ENCODE data around the gene WDR43. TPM values are rescaled to one million over a fixed set of nuclear protein-coding genes. Genes with fewer than 3 reads are reported as not detected.

WDR43 gene
- total RNA-seq, 1 experiment from 2014 or later, result 134 TPM

DNA sequence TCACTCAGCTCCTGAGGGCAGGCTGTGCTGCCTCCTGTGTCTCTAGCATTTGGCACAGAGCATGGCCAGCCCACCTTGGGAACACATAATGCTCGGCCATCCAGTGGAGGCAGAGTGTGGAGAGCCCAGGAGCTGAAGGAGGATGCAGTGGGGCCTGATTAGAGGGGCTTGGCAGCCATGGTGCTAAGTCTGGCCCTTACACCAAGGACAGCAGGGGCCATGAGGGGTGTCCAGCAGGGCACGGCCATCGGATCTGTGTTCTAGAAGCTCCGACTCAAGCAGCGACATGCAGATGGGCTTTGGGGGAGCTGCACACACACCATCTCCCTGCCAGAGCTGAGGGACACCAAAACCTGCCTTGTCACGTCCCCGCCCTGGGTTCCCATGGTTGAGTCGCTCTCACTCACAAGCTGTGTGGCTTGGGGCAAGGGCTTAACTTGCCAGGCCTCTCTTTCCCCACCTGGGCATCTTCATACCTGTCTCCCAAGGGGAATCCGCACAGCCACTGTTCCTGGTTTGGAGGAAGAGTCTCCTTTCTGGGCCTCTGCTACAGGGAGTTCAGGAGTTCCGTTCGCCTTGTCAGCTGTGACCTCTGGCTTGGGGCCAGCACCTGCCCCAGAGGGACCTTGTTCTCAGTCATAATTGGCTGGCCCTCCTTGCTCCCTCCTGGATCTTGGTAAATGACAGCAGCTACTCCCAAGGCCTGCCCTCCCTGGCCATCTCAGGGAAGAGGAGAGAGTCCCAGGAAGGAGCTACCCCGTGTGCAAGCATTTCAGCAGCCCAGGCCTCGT is 85.3 kb downstream of the WDR43 start:
- Histone ChIP-seq H3K79me2 (ENCODE audit: low read length) (no peaks in the 10 kb centered on the region), H3F3A (ENCODE audit: low read length, unreplicated experiment) (no peaks in the 10 kb centered on the region), H3K9ac (ENCODE audit: low read length) (no peak overlapping the region), H3K9me3 (ENCODE audit: low read length) (no peaks in the 10 kb centered on the region), H3K27ac (ENCODE audit: low read length) (no peak overlapping the region), H3K4me3 (ENCODE audit: low read length) (no peak overlapping the region), H3K9me2 (replicated peaks; ENCODE audit: low read length) (no peaks in the 10 kb centered on the region), H3K27me3 (ENCODE audit: low read length) (no peaks in the 10 kb centered on the region), H2AFZ (ENCODE audit: low read length) (no peak overlapping the region), H3K4me2 (ENCODE audit: low read length) (peak overlapping the region; percentile 10; the same call in 1 of the 2 replicates), H3K36me3 (ENCODE audit: low read depth, low read length) (no peaks in the 10 kb centered on the region), H4K20me1 (ENCODE audit: low read length) (no peaks in the 10 kb centered on the region), H3K4me1 (ENCODE audit: insufficient read depth, low read length) (peaks cover 23% of the 10 kb centered on the region)
- DNase-seq (peak; percentile 60), ATAC-seq (no peak)
- CTCF ChIA-PET, result no interaction called here
- TF ChIP-seq EZH2 (IDR thresholded peaks at IDR 0.05; ENCODE audit: low read length, unreplicated experiment) (no peak), CTCF (conservative IDR thresholded peaks at IDR 0.05; ENCODE audit: low read depth, low read length) (no peak), EZH2phosphoT487 (IDR thresholded peaks at IDR 0.05; ENCODE audit: borderline replicate concordance, low read length) (no peak)
- POLR2A ChIA-PET (ENCODE audit: unreplicated experiment), result no interaction called here
- BruUV-seq (replicated peaks), result no TSS peak
- intact Hi-C loops (cut with micrococcal nuclease), result no loop called here

DNA sequence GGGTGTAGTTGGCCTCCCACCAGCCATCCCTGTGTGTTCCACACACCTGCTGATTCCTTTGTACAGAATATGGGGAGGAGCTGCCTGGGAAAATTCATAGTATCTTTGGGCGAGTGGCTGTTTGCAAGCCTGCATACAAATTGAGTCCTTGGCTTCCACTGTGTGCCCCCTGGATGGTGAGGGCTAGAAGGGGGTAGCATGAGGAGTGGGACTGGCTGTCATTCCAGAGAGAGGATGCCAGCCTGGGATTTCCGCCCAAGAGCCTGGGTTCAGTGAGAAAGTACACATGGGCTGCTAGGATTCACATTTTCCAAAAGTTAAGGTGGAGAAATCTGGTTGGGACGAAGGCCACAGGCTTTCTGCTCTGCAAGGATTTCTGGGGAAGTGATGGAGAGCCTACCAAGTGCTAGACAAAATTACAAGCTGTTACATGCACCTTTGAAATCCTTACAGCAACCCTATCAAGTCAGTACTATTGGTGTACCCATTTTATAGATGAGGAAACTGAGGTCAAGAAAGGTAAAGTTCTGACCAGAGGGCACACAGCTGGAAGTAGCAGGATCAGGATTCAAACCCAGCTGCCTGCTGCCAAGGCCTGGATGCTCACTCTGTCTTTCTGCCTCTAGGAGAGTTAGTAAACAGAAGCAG is 86.0 kb downstream of the WDR43 start:
- CTCF ChIA-PET, result no interaction called here
- no peak overlapping the region; the same call in 1 of the 2 replicates for H3K4me2 ChIP-seq (ENCODE audit: low read length)

More for the DNA sequence above, 86.0 kb downstream of the WDR43 start:
- Histone ChIP-seq H3K27me3 (ENCODE audit: low read length) (no peaks in the 10 kb centered on the region), H3K36me3 (ENCODE audit: low read depth, low read length) (no peaks in the 10 kb centered on the region), H3K79me2 (ENCODE audit: low read length) (no peaks in the 10 kb centered on the region), H2AFZ (ENCODE audit: low read length) (no peak overlapping the region), H3K4me3 (ENCODE audit: low read length) (no peak overlapping the region), H3K9ac (ENCODE audit: low read length) (no peak overlapping the region), H3K9me2 (replicated peaks; ENCODE audit: low read length) (no peaks in the 10 kb centered on the region), H3K9me3 (ENCODE audit: low read length) (no peaks in the 10 kb centered on the region), H3F3A (ENCODE audit: low read length, unreplicated experiment) (no peaks in the 10 kb centered on the region), H4K20me1 (ENCODE audit: low read length) (no peaks in the 10 kb centered on the region), H3K4me1 (ENCODE audit: insufficient read depth, low read length) (peaks cover 23% of the 10 kb centered on the region), H3K27ac (ENCODE audit: low read length) (no peak overlapping the region)
- DNase-seq, result no peak
- ATAC-seq, result no peak
- no TSS peak for BruUV-seq (replicated peaks)
- TF ChIP-seq EZH2 (IDR thresholded peaks at IDR 0.05; ENCODE audit: low read length, unreplicated experiment) (no peak), CTCF (conservative IDR thresholded peaks at IDR 0.05; ENCODE audit: low read depth, low read length) (no peak), EZH2phosphoT487 (IDR thresholded peaks at IDR 0.05; ENCODE audit: borderline replicate concordance, low read length) (no peak)
- POLR2A ChIA-PET (ENCODE audit: unreplicated experiment), result no interaction called here
- intact Hi-C loops (cut with micrococcal nuclease), result no loop called here

Data from PC-3 (cell line).